Spleen (tissue), 7 donors: ENCODE results near the gene INPP4B.

Source experiments
- POLR2A ChIP-seq, 3 donors: fragments of 450-650 bp; IDR thresholded peaks; one replicate each; pipeline ENCODE4 v1.5.1; 2017; ENCODE audit warnings: antibody characterized with exemption in 3 of 3, mild to moderate bottlenecking in 1 of 3
- TF ChIP-seq, protein P1 (sequence below), 11 experiments: fragments of 200-600 bp in 7 of 11; fragments of 450-650 bp in 4 of 11; sonication (generic) in 4 of 11; IDR thresholded peaks in 8 of 11; conservative IDR thresholded peaks in 3 of 11; 1 replicate in 7 of 11; 2 replicates in 4 of 11; pipeline versions ENCODE4 v1.4.0 to v1.8.0; 2016 to 2021; ENCODE audit warnings: antibody characterized with exemption in 11 of 11, inconsistent platforms in 4 of 11, mild to moderate bottlenecking in 1 of 11
- donor health status: DM: no; HTN: no; CAD: no; lungs with moderate emphysema.
- donor health status: DM: no; HTN: no; CAD: no.
- donor health status: DM: no; HTN: no; CAD: no.

GRCh38 chr4:142354794-142355420, 491.2 kb downstream of the INPP4B start:
- TF ChIP-seq, protein P1, sequence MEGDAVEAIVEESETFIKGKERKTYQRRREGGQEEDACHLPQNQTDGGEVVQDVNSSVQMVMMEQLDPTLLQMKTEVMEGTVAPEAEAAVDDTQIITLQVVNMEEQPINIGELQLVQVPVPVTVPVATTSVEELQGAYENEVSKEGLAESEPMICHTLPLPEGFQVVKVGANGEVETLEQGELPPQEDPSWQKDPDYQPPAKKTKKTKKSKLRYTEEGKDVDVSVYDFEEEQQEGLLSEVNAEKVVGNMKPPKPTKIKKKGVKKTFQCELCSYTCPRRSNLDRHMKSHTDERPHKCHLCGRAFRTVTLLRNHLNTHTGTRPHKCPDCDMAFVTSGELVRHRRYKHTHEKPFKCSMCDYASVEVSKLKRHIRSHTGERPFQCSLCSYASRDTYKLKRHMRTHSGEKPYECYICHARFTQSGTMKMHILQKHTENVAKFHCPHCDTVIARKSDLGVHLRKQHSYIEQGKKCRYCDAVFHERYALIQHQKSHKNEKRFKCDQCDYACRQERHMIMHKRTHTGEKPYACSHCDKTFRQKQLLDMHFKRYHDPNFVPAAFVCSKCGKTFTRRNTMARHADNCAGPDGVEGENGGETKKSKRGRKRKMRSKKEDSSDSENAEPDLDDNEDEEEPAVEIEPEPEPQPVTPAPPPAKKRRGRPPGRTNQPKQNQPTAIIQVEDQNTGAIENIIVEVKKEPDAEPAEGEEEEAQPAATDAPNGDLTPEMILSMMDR (IDR thresholded peaks at IDR 0.05 in 8 of 11, conservative IDR thresholded peaks at IDR 0.05 in 3 of 11): no peak
- no peak for TF ChIP-seq POLR2A (IDR thresholded peaks at IDR 0.05)
